ENCODE data around the gene TNIK.
"Not testable (repeated sequence)": the region's sequence is repeated elsewhere in the genome, so short reads cannot be mapped to it uniquely, and the experiment has no call there.

DNA sequence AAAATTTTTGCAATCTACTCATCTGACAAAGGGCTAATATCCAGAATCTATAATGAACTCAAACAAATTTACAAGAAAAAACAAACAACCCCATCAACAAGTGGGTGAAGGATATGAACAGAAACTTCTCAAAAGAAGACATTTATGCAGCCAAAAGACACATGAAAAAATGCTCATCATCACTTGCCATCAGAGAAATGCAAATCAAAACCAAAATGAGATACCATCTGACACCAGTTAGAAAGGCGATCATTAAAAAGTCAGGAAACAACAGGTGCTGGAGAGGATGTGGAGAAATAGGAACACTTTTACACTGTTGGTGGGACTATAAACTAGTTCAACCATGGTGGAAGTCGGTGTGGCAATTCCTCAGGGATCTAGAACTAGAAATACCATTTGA, 36.1 kb downstream of the TNIK start:
- TF ChIP-seq, protein P1, sequence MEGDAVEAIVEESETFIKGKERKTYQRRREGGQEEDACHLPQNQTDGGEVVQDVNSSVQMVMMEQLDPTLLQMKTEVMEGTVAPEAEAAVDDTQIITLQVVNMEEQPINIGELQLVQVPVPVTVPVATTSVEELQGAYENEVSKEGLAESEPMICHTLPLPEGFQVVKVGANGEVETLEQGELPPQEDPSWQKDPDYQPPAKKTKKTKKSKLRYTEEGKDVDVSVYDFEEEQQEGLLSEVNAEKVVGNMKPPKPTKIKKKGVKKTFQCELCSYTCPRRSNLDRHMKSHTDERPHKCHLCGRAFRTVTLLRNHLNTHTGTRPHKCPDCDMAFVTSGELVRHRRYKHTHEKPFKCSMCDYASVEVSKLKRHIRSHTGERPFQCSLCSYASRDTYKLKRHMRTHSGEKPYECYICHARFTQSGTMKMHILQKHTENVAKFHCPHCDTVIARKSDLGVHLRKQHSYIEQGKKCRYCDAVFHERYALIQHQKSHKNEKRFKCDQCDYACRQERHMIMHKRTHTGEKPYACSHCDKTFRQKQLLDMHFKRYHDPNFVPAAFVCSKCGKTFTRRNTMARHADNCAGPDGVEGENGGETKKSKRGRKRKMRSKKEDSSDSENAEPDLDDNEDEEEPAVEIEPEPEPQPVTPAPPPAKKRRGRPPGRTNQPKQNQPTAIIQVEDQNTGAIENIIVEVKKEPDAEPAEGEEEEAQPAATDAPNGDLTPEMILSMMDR (IDR thresholded peaks at IDR 0.05; ENCODE audit: low read depth, low read length, poor library complexity, severe bottlenecking): not testable (repeated sequence)
- TF ChIP-seq EZH2phosphoT487 (IDR thresholded peaks at IDR 0.05; ENCODE audit: borderline replicate concordance, low read length): not testable (repeated sequence)

Measured in DOHH2 (cell line).